Endothelial cell of umbilical vein (primary cell): ENCODE measurements around the gene FBXW4. TPM values are rescaled to one million over a fixed set of nuclear protein-coding genes. Genes with fewer than 3 reads are reported as not detected.

Source experiments
- BruUV-seq: library from RNA; stranded (reverse); fragments of 400-500 nt; replicated peaks from 2 replicates; lab custom pipeline; 2021; lab: Mats Ljungman, UMichigan
- CTCF ChIA-PET: fragments of 300-600, 350-600 bp; sonication (Branson Sonifier 250); formaldehyde crosslinking; loops from one replicate; lab custom pipeline; 2021; ENCODE audit warnings: antibody characterized with exemption, inconsistent platforms; lab: Charles Lee
- POLR2A ChIA-PET: fragments of 300-600, 350-600 bp; sonication (Branson Sonifier 250); formaldehyde crosslinking; loops from one replicate; lab custom pipeline; 2021; ENCODE audit warnings: antibody characterized with exemption, inconsistent platforms; lab: Charles Lee
- DNase-seq: peaks from one replicate; pipeline ENCODE4 v3.0.0-alpha.2; 2011; ENCODE audit warnings: low read depth, low spot score
- FAIRE-seq: peaks from 2 replicates; lab custom pipeline; 2011; peaks lifted over from hg19 to GRCh38; lab: Jason Lieb, UNC
- H2AFZ ChIP-seq: 2 replicates; pipeline ENCODE4 v1.6.0; 2012; ENCODE audit warnings: low read depth, low read length, control low read depth, inconsistent platforms
- H3K27ac ChIP-seq: 2 replicates; pipeline ENCODE4 v1.5.1; 2011; ENCODE audit warnings: low read depth, mild to moderate bottlenecking, control low read depth, low read length, moderate library complexity; ENCODE audit not compliant: insufficient read depth
- H3K27me3 ChIP-seq, 2 experiments: 2 replicates each; pipeline versions ENCODE4 v1.6.0 to v1.6.1; 2011; ENCODE audit warnings: low read length in 2 of 2, mixed read lengths in 1 of 2; ENCODE audit not compliant: control insufficient read depth in 2 of 2, insufficient read depth in 2 of 2
- H3K36me3 ChIP-seq, 2 experiments: 2 replicates in 1 of 2; 3 replicates in 1 of 2; pipeline ENCODE4 v1.5.1; 2011; ENCODE audit warnings: low read length in 2 of 2, mild to moderate bottlenecking in 1 of 2, moderate library complexity in 1 of 2; ENCODE audit not compliant: control insufficient read depth in 2 of 2, insufficient read depth in 2 of 2; ENCODE audit errors: extremely low read depth in 1 of 2
- H3K4me1 ChIP-seq: 3 replicates; pipeline ENCODE4 v1.5.1; 2011; ENCODE audit warnings: mild to moderate bottlenecking, low read length; ENCODE audit not compliant: control insufficient read depth, insufficient read depth; ENCODE audit errors: extremely low read depth
- H3K4me2 ChIP-seq: 2 replicates; pipeline ENCODE4 v1.6.1; 2011; ENCODE audit warnings: low read length, control low read depth, mixed read lengths; ENCODE audit not compliant: insufficient read depth
- H3K4me3 ChIP-seq, 3 experiments: fragments of 200-600 bp in 1 of 3; sonication (generic), shearing (Covaris generic) in 1 of 3; replicated peaks in 1 of 3; 2 replicates each; pipeline ENCODE4 v1.5.1; 2011 to 2016; ENCODE audit warnings: control low read depth in 3 of 3, low read length in 3 of 3, mild to moderate bottlenecking in 2 of 3, inconsistent platforms in 1 of 3, low read depth in 1 of 3, moderate library complexity in 1 of 3; ENCODE audit not compliant: insufficient read depth in 1 of 3
- H3K79me2 ChIP-seq: 2 replicates; pipeline ENCODE4 v1.6.0; 2012; ENCODE audit warnings: low read length, inconsistent platforms; ENCODE audit not compliant: control insufficient read depth, insufficient read depth
- H3K9ac ChIP-seq: replicated peaks from 2 replicates; pipeline ENCODE3; 2011; ENCODE audit warnings: low read length, control low read depth; ENCODE audit not compliant: insufficient read depth; ENCODE audit errors: extremely low read depth
- H3K9me1 ChIP-seq: replicated peaks from 3 replicates; pipeline ENCODE4 v1.6.0; 2011; ENCODE audit warnings: mild to moderate bottlenecking, low read length; ENCODE audit not compliant: control insufficient read depth, insufficient read depth; ENCODE audit errors: extremely low read depth
- H3K9me3 ChIP-seq: replicated peaks from 2 replicates; pipeline ENCODE4 v1.5.1; 2012; ENCODE audit warnings: low read length, inconsistent platforms; ENCODE audit not compliant: control insufficient read depth, insufficient read depth
- H4K20me1 ChIP-seq: replicated peaks from 2 replicates; pipeline ENCODE3; 2011; ENCODE audit warnings: mild to moderate bottlenecking, low read length; ENCODE audit not compliant: control insufficient read depth, insufficient read depth; ENCODE audit errors: extremely low read depth
- EZH2 ChIP-seq: IDR thresholded peaks from 2 replicates; pipeline ENCODE4 v1.6.1; 2012; ENCODE audit warnings: borderline replicate concordance, low read depth, mild to moderate bottlenecking, moderate library complexity, low read length, inconsistent platforms; ENCODE audit not compliant: severe bottlenecking
- FOS ChIP-seq: IDR thresholded peaks from 2 replicates; pipeline ENCODE4 v1.6.1; 2011; ENCODE audit warnings: mild to moderate bottlenecking, low read length, moderate library complexity, borderline replicate concordance; ENCODE audit not compliant: insufficient read depth
- GATA2 ChIP-seq: IDR thresholded peaks from 2 replicates; pipeline ENCODE4 v1.7.0; 2011; ENCODE audit warnings: low read depth, mild to moderate bottlenecking, moderate library complexity, mixed read lengths, low read length; ENCODE audit not compliant: insufficient read length, insufficient read depth
- JUN ChIP-seq: IDR thresholded peaks from 2 replicates; pipeline ENCODE4 v1.6.1; 2011; ENCODE audit warnings: borderline replicate concordance, low read depth; ENCODE audit not compliant: insufficient read length, insufficient read depth
- MYC ChIP-seq: IDR thresholded peaks from one replicate; pipeline ENCODE4 v1.6.1; 2011; ENCODE audit warnings: mild to moderate bottlenecking, low read depth, low read length
- POLR2A ChIP-seq: IDR thresholded peaks from 2 replicates; pipeline ENCODE4 v1.6.1; 2012; ENCODE audit warnings: low read depth, mild to moderate bottlenecking, control low read depth, low read length
- POLR2AphosphoS5 ChIP-seq: IDR thresholded peaks from 2 replicates; pipeline ENCODE4 v1.6.1; 2012; ENCODE audit warnings: low read depth, mild to moderate bottlenecking, control low read depth, low read length, moderate library complexity; ENCODE audit not compliant: insufficient read depth
- dilution Hi-C: fragments of 300-500 bp; cut with MboI; formaldehyde crosslinking; loops from one replicate; pipeline ENCODE4 v1.15.0; 2019; ENCODE audit warnings: low sequenced_read_pairs; ENCODE audit not compliant: extremely low pct_ligation_motif_present
- intact Hi-C: fragments of 100-400 bp; cut with micrococcal nuclease; formaldehyde crosslinking; loops from one replicate; pipeline ENCODE4 v1.10.0; 2022
- polyA plus RNA-seq, 4 experiments: library from polyadenylated mRNA; depleted of rRNA in 3 of 4; stranded (reverse) in 3 of 4; unstranded in 1 of 4; fragments of >200 nt; gene quantifications; 2 replicates each; pipeline versions ENCODE4 v1.2.1 to v1.2.3, GENCODE V29; 2011 to 2012; ENCODE audit warnings: missing spikeins in 1 of 4
- total RNA-seq: library from RNA; stranded (reverse); gene quantifications from 2 replicates; pipeline ENCODE4 v1.2.3, GENCODE V29; 2021
- TF ChIP-seq, protein P1 (sequence below), 2 donors: IDR thresholded peaks; 1 replicate in 1 of 2; 2 replicates in 1 of 2; pipeline ENCODE4 v1.5.1; 2011; ENCODE audit warnings: low read length in 2 of 2, mild to moderate bottlenecking in 2 of 2, moderate library complexity in 2 of 2, control low read depth in 1 of 2, inconsistent platforms in 1 of 2, low read depth in 1 of 2; ENCODE audit not compliant: insufficient read depth in 1 of 2; ENCODE audit errors: extremely low read depth in 1 of 2
- TF ChIP-seq, protein P2 (sequence below): IDR thresholded peaks from 2 replicates; pipeline ENCODE4 v1.6.1; 2011; ENCODE audit not compliant: insufficient read depth, insufficient read length

Gene FBXW4
- total and polyA plus RNA-seq, 2 donors (not counting 3 experiments of a cell fraction or from before 2014, with no cell fraction given), result 20.8 to 21.1 TPM

DNA sequence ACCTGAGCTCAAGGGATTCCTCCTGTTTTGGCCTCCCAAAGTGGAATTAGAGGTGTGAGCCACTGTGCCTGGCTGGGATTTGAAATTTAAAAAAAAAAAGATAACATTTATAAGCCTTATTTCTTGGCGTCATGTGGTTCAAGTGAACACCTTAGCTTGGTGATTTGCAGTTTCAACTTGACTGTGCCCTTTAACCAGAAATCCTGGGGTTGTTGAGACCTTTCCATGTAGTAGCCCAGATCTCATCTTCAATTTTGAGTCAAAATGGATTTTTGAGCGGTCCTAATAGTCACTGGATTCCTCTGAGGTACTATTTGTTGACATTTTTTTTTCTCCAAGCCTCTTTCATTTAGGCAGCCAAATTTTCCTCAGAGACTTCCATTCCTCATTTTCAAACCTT is 29.5 kb upstream of the FBXW4 start:
- TF ChIP-seq EZH2 (no peak), MYC (no peak), GATA2 (no peak), POLR2AphosphoS5 (no peak), POLR2A (no peak), FOS (no peak), JUN (no peak)
- TF ChIP-seq, protein P1, sequence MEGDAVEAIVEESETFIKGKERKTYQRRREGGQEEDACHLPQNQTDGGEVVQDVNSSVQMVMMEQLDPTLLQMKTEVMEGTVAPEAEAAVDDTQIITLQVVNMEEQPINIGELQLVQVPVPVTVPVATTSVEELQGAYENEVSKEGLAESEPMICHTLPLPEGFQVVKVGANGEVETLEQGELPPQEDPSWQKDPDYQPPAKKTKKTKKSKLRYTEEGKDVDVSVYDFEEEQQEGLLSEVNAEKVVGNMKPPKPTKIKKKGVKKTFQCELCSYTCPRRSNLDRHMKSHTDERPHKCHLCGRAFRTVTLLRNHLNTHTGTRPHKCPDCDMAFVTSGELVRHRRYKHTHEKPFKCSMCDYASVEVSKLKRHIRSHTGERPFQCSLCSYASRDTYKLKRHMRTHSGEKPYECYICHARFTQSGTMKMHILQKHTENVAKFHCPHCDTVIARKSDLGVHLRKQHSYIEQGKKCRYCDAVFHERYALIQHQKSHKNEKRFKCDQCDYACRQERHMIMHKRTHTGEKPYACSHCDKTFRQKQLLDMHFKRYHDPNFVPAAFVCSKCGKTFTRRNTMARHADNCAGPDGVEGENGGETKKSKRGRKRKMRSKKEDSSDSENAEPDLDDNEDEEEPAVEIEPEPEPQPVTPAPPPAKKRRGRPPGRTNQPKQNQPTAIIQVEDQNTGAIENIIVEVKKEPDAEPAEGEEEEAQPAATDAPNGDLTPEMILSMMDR (IDR thresholded peaks at IDR 0.05; ENCODE audit: extremely low read depth in 1 of 2, insufficient read depth in 1 of 2, low read depth in 1 of 2, low read length in 2 of 2), result no peak
- TF ChIP-seq, protein P2, sequence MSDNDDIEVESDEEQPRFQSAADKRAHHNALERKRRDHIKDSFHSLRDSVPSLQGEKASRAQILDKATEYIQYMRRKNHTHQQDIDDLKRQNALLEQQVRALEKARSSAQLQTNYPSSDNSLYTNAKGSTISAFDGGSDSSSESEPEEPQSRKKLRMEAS, result no peak
- no peaks in the 10 kb centered on the region for H3K36me3 ChIP-seq
- dilution Hi-C loops (no loop called here), intact Hi-C loops (no loop called here)
- no peaks in the 10 kb centered on the region for H3K79me2 ChIP-seq
- no TSS peak for BruUV-seq
- no peak overlapping the region for H2AFZ ChIP-seq
- no peak overlapping the region for H3K9ac ChIP-seq
- no peak overlapping the region for H3K4me3 ChIP-seq
- no peaks in the 10 kb centered on the region for H4K20me1 ChIP-seq
- H3K4me1 ChIP-seq, result no peaks in the 10 kb centered on the region
- H3K9me1 ChIP-seq, result no peaks in the 10 kb centered on the region
- peaks cover 10 to 21% of the 10 kb centered on the region in 2 experiments for H3K27me3 ChIP-seq
- no peak overlapping the region for H3K27ac ChIP-seq
- no peak overlapping the region for H3K4me2 ChIP-seq
- DNase-seq, result no peak
- no peaks in the 10 kb centered on the region for H3K9me3 ChIP-seq
- POLR2A ChIA-PET, result no interaction called here
- FAIRE-seq, result no peak
- CTCF ChIA-PET, result no interaction called here
